Activated CD4-positive, alpha-beta T cell treated with anti-CD3 and anti-CD28 coated beads, Interleukin-2, amount 50 U/mL, for 1 hour (primary cell): Measurements from ENCODE around the gene MTX3.

Source experiments
- DNase-seq: peaks from one replicate; pipeline ENCODE4 v3.0.0-alpha.2; 2020

Gene MTX3, protein sequence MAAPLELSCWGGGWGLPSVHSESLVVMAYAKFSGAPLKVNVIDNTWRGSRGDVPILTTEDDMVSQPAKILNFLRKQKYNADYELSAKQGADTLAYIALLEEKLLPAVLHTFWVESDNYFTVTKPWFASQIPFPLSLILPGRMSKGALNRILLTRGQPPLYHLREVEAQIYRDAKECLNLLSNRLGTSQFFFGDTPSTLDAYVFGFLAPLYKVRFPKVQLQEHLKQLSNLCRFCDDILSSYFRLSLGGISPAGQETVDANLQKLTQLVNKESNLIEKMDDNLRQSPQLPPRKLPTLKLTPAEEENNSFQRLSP

DNA sequence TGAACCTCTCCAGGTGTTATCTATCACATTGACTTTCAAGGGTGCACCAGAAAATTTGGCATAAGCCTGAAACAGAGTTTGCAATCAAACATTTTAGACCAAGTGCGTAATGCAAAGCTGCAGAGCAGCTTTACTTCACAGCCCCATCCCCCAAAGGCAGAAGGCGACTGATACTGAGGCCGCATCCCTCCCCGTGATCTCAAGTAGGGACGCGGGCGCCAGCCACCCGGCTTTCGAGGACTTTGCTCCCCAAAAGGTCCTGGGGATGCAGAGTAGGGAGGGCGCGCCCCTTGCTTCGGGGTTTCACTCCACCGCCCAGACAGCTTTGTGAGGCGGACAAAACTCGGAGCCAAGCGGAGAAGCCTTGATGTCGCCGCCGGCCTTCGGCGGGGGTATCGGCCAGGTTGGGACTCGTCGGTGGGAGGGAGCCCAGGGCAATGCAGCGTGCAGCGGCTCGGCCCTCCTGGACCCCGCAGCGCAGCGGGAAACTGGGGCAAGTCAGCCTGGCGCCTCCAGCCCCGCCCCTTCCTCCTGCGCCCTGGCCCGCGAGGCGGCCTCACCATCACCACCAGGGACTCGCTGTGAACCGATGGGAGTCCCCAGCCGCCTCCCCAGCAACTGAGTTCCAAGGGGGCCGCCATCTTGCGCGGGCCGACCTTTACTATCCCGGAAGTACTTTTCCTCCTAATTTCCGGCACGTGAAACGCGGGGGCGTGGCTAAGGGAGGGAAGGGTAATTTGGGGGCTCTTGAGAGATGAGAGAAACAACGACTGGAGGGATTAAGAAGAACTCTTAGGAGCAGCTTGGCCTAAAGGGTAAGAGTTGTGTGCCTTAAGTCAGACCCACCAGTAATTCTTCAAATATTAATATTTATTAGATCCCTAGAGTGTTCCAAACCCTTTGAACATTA is at the start of gene MTX3:
MTX3 (minus strand) TSS at position 665 of the 910 bp plus-strand sequence; CDS start at position 641, 24 bp downstream.
- DNase-seq, result peak; percentile 83

DNA sequence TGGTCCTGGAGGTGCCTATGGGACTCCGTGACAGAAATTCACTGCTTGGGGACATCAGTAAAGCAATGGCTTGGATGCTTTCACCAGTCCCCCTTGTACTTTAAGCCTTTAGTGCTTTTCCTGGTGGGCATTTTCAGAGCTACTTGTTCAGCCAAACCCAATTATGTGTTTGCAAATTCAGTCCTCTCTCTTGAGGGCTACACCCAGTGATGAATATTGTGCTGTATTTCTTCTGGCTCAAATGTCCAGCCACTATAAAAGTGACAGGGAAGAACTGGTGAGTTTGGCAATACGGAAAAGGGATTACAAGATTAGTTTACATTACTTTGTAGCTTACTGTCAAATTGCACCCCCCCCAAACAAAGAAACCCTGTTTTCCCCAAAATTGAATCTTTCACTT is 48.6 kb upstream of the MTX3 start:
- DNase-seq, result no peak

DNA sequence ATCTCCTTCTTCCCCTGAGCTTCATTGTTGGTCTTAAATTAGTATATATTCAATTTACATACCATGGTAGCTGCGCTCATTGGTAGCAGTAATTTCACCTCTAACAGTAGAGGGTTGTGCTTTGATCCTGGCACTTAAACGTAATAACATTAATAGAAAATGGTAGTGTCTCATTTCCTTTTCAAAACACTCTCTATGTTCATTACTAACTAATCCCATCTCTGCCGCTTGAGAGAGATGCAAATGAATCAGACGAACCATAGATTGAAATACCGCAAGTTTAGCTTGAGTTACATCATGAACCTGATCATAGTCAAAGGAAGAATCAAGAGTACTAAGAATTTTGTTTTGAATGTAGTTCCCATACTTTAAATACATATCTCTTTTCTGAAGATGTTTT is 46.3 kb upstream of the MTX3 start:
- no peak for DNase-seq

DNA sequence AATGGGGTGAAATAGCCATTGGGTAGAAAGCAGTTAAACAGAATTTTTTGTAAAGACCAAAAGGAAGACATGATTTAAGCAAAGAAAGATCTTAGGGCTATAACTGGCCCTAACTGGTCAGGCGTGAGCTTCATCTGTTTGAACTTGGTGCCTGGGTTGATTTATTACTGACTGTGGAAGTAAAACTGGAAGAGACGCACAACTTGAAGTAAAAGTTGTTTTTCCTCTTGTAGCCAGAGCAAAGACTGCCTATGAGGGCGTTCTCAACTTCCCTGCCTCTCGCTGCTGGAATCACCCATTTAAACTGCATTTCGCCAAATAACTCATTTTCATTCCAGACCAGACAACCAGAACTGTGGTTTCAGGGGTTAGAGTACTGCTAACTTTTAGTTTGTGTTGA is 45.6 kb upstream of the MTX3 start:
- no peak for DNase-seq

DNA sequence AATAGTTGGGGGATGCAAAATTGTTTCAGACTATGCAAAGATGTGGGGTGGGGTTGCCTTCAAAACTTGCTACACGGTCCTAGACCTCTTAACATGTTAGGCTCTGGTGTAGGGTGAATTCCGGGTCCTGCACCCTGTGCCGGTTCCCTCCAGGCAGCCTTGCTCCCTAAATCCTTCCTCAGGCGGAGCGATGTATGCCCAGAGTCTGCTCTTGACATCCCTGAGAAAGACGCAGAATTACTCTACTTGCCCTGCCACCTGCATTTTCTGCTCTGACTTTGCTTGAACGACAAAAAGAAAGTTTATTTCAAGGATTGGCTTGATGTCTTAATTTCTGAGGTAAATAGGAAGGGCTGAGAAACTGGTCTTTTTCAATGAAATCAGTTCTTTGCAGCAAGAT is 44.8 kb upstream of the MTX3 start:
- DNase-seq, result no peak

DNA sequence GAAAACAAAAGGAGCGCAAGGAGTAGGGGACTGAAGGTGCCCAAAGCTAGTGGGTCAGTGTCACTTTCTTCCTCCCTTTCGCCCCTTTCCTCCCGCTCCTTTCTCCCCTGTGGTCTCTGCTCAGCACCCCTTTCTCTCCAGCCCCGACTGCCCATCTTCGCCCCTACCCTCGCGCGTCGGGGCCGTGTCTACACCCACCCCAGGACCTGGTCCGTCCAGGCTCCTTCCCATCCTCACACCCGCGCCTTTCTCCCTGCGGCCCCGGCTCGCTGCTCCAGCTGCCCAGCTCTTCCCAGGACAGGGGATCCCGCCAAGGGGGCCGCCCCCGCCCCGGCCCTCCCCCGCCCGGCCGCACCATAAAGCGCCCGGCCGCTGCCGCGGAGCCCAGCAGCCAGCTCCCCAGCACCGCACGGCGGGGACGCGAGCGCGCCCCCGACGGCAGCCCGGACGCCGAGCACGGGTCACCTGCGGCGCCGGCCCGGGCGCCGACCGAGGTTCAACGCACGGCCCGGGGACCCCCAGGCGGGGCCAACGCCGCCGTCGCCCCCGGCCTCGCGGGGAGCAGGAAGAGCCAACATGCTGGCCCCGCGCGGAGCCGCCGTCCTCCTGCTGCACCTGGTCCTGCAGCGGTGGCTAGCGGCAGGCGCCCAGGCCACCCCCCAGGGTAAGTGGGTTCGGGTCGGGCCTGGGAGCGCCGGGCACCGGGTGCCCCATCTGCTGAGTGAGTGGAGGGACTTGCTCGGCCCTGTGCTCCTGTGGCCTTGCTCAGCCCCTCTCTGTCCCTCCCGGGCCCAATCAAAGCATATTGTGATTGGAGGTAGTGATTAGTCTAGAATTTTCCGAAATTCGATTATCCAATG is 44.1 kb upstream of the MTX3 start, which contains the start of gene THBS4:
THBS4 (plus strand) TSS at position 387 of the 860 bp plus-strand sequence; CDS start at position 577, 190 bp downstream.
- no peak for DNase-seq

DNA sequence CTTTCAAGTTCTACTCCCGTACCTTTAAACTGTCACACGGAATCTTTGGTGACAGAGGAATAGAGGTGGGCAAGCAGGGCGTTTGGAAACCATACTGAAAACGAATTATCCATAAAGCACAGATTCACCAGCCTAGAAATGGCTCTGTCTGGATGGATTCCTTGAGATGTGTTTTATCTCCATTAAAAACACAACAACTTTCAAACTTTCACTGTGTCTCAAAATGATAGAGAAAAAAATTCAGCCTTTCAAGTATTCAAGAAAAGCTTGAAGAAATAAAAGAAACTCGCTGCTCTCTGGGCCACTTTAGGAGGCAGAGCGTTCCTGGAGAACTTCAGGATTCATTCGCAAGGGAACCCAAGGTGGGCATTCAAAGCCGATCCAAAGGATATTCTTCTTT is 43.5 kb upstream of the MTX3 start:
- DNase-seq, result no peak

DNA sequence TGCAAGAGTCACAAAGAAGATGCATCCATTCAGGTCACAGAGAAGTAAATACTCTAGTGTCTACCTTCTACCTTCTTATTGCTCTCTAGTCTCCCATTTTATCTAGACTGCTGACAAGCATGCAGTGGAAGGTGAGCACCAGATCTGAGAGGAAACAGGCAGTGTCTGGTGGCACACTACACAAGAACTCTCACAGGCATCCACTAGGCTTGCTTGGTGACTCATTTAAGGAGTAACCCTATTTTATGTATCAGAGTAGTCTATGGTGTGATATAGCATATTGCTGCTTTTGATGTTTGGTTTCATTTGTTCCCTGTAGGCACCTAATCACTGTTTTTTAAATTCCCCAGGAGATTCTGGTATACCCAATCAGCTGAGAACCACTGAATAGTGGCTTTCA is 42.5 kb upstream of the MTX3 start:
- no peak for DNase-seq

DNA sequence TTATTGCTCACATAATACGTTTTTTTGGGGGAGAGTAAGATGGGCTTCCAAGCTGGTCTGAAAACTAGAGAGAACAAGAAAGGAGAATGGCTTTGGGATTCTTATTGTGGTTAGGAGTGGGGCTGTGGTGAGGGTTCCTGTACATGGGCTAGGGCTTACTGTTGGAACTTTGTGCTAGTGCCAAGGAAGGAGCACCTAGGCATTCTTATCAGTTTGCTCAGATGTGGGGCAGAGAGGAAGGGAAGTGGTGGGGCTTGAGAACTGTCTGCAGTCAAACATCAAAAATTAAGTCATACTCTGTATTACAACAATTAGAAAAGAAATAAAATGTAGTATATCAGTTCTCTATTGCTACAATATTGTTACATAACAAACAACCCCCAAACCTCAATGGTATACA is 40.0 kb upstream of the MTX3 start:
- no peak for DNase-seq

DNA sequence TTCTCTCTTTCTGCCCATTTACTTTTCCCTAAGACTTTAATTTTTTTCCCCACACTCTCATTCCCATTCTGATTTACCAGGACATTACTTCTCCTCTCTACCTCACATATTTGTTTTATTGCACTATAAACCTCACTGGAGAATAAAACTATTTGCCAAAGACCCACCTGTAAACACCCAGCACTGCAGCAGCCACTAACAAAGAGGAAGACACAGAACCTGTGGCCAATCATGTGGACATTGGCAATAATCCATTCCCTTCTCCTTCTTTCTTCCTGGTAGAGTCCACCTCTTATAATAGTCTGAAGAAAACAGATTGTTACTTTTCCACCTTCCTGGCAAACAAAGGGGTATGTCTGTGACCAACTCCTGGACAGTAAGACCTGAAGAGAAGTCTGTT is 35.8 kb upstream of the MTX3 start:
- DNase-seq, result no peak

DNA sequence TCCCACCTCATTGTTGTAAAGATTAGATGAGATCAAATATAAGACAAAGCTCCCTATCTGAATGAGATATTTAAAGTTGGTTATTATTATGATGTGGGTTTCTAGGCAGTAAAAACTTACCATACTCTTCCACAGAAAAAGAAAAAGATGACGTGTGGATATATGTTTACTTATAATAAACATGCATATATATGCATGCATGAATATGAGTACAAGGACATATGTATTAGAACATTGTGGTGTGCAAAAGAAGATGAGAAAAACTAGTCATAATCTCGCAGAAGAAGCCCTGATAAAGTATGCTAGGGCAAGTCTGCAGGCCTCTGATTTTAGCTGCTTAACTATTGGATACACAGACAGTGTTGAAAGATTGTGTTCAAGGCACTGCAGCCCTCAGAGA is 34.0 kb upstream of the MTX3 start:
- no peak for DNase-seq

DNA sequence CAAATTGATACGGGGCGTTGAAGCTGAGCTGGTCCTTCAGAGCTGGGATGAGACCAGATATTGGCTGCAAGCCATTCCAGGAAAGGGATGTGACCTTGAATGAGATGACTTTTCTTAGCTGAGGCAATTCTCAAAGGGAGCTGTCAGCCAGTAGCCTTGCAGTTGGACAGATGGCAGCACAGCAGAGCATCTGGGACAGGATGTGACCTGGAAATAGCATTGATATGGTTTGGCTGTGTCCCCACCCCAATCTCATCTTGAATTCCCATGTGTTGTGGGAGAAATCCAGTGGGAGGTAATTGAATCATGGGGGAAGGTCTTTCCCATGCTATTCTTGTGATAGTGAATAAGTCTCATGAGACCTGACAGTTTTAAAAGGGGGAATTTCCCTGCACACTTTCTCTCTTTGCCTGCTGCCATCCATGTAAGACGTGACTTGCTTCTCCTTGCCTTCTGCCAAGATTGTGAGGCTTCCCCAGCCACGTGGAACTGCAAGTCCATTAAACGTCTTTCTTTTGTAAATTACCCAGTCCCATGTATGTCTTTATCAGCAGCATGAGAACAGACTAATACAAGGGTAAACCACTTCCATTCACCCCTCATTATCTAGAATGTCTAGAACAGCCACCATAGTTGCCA is 19.8 kb upstream of the MTX3 start:
- no peak for DNase-seq

DNA sequence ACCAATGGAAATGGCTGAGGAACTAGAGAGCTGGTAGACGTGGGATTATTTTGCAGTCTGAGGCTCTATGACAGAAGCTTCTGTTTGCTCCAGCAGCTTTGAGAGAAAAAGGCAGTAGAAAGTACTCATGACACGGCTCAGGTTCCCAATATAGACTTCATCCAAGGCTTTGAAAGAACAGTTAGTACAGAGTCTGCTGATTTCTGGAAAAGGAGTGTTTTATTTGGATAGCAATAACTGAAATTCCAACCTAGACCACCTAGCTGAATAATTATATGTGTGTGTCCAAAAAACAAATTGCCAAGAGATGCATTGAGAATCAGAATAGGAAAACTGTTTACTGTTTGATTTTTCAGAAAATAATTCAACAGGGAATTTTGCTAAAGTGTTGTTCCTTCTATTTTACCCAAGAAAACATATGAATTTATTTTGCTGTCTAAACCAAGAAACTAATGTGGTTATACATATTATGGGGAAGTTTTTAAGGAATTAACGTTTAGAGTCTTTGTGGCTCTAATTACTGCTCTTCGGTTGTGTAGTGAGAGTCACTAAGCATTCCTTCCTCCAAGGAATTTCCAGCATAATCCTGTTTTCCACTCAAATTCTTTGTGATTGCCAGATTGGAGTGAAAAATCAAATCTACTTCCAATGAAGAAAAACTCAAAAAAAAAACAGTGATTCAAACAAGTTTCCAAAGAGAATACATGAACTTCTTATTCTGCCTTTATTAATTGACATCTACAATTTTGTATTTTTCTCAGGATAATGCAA is 18.1 kb upstream of the MTX3 start:
- DNase-seq, result no peak

DNA sequence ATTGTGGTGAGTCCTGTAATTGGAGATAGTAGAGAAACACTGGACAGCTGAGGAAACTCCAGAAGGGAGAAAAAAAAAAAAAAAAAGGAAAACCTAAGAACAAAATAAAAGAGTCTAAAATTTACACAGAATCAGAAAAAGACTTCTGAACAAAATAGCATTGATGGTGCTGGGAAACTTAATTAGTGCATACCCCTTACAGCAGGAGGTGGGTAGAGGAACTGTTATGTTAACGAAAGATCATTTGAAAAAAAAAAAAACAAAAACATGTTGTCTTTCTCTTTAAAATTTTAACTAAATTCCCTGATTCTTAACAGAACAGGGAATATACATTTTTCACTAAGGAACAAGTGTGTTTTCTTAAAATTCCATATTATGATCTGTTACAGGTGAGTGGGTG is 11.6 kb upstream of the MTX3 start:
- DNase-seq, result no peak

DNA sequence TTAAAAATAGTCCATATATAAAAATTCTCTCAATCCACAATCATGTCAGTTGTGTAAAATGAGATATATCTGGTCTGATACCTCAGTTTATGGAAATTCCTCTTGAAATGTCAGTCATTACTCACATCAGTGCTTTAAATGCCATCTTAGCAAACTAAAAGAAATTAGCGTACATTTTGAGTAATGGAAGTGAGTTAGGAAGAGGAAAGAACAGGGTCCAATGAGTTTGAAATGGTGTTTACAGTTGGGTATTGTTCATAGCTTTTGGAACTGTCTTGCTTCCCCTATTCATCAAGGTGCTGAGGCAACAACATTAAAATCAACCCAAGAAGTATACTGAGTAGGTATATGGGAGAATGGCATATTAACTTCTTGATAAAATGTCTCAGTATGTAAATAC is 8.7 kb upstream of the MTX3 start:
- no peak for DNase-seq

DNA sequence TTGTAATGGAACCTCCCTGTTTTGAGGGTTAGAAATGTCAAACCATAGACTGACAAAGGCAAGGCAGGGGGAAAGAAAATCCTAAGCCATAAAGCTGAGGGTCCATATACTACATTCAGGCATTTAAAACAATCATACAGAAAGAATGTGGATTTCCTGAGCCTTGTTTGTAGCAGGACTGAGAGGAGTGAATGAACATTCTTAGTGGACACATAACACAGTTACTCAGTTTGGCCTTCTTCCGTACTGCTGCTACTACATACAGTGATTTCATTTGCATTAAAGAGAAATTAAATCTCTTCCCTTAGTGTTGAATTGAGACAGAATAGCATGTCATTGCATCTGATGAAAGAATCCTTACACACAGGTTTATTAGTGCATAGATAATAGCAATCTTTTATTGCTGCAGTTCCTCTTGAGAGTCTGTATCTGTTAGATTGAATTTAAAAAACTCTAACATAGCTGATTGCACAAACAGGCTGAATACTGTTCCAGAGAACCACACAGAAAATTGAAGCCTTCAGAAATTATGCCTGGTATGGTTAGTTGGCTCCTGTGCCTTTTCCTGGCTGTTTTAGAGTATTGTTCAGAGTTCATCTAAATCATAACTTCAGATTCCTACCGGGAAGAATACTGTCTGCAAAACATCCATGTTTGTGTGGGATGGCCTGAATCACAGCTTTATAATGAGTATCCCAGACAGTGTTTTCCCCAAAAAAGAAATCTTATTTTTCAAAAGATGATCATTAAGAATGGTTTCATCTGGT is 2.0 kb upstream of the MTX3 start:
- DNase-seq, result no peak

DNA sequence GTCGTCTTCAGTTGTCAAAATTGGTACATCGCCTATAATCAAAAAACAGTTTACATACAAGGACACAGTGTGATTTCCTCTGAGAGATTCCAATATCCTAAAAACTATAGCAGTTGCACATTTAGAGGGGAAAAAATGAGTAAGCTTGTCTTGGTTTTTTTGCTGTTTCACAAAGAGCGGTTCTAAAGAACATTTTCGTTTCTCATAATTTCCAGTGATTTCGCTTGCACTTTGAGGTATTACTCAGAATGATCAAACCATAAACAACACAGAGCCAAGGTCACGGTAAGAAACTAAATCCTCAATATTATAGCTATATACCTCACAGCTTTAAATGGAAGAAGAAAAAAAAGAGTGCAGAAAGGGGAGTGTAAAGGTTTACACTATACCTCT is 861 bp downstream of the MTX3 start:
- no peak for DNase-seq

DNA sequence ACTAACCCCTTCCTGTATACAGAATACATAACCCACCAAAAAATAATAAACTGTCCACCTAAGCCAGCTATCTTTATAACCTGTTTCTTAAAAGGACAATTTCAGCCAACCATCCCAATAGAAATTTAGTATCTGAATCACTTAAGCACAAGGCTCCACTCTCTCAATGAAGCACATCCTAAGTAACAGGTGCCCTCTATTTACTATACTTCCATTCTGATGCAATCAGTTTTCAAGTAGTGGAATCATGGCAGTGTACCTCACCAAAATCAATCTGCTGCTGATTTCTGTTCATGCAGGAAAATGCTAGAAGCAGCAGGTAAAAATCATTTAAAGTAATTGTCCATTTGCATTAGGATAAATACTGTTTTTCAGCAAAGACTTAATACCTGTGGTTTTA is 4.8 kb downstream of the MTX3 start:
- no peak for DNase-seq

DNA sequence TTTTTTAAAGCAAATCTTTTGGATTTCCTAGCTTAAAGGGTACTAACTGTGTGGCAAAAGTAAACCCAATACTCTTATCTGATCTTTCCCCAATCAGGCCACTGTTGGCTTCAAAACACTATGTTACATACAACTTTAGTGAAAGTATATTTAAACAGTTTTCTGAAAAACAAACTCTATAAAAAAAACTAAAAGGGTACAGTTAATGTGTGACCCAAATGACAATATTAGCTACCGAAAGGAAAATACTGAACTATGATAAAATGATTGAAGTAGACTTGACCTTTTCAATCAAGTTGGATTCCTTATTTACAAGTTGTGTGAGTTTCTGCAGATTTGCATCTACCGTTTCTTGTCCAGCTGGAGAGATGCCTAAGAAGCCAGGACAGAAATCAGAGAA is 5.8 kb downstream of the MTX3 start:
- no peak for DNase-seq

DNA sequence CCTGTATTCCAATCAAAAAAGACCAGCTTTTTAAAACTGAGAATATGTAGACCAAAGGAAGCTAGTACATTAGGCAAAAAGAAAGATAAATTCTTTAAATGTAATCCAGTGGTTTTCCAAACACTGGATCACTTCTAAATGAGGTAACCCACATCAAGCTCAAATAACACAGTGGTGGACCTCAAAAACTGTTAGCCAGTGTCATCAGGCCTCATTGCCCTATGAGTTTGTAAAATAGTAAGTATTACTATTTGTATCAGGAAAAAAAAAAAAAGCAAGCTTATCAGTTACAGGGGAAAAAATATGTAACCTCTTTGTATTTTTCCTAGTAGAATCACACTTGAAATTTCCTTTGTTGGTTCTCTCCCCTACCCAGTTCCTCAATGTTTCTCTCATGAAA is 6.7 kb downstream of the MTX3 start:
- no peak for DNase-seq

DNA sequence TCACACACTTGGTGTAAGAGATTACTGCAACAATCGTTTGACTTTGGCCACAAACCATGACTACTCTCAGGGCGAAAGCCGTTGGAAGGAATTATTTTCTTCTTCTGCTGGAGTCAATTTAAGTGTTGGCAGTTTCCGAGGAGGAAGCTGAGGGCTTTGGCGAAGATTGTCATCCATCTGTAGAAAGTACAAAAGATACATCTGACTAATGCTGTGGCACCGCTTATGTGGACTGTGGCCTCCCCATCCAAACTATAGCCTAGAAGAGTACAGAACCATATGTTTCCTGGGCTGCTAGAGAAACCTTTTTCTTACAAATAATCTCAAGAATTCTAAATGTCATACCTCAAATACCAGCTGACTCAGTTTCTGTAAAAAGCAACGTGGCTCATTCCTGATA is 7.4 kb downstream of the MTX3 start:
- DNase-seq, result no peak
